GM18511 (cell line): Measurements from ENCODE around the gene TGFBRAP1.

Experiments
- ATAC-seq: cut with Tn5 transposase; IDR thresholded peaks from one replicate; pipeline ENCODE4 v1.9.1; 2021; ENCODE audit warnings: mild to moderate bottlenecking, moderate library complexity; ENCODE audit not compliant: unreplicated experiment

TGFBRAP1 gene

GRCh38 chr2:105317937-105318336, 11.6 kb downstream of the TGFBRAP1 start:
- ATAC-seq, result no peak

- ATAC-seq, result peak; percentile 59
Observed at GRCh38 chr2:105315314-105315713, 14.2 kb downstream of the TGFBRAP1 start.

GRCh38 chr2:105313877-105314276, 15.7 kb downstream of the TGFBRAP1 start:
- peak; percentile 54 for ATAC-seq

GRCh38 chr2:105309147-105309545, 20.4 kb downstream of the TGFBRAP1 start:
- no peak for ATAC-seq

- no peak for ATAC-seq
Observed at GRCh38 chr2:105308382-105309146, 21.0 kb downstream of the TGFBRAP1 start.

- no peak for ATAC-seq
Observed at GRCh38 chr2:105307962-105308361, 21.6 kb downstream of the TGFBRAP1 start.

GRCh38 chr2:105307550-105307949, 22.0 kb downstream of the TGFBRAP1 start:
- no peak for ATAC-seq

- ATAC-seq, result no peak
Observed at GRCh38 chr2:105307146-105307545, 22.4 kb downstream of the TGFBRAP1 start.

- peak; percentile 59 for ATAC-seq
Observed at GRCh38 chr2:105301646-105302045, 27.9 kb downstream of the TGFBRAP1 start.

- no peak for ATAC-seq
Observed at GRCh38 chr2:105299290-105299689, 30.2 kb downstream of the TGFBRAP1 start.

GRCh38 chr2:105298017-105298416, 31.5 kb downstream of the TGFBRAP1 start:
- no peak for ATAC-seq

- ATAC-seq, result no peak
Observed at GRCh38 chr2:105297216-105297615, 32.3 kb downstream of the TGFBRAP1 start.

- ATAC-seq, result no peak
Observed at GRCh38 chr2:105296017-105296611, 33.4 kb downstream of the TGFBRAP1 start.

GRCh38 chr2:105294844-105295481, 34.6 kb downstream of the TGFBRAP1 start:
- peak; percentile 55 for ATAC-seq

- no peak for ATAC-seq
Observed at GRCh38 chr2:105294046-105294445, 35.5 kb downstream of the TGFBRAP1 start.

- ATAC-seq, result no peak
Observed at GRCh38 chr2:105291981-105292380, 37.6 kb downstream of the TGFBRAP1 start.

- no peak for ATAC-seq
Observed at GRCh38 chr2:105290981-105291660, 38.4 kb downstream of the TGFBRAP1 start.

- ATAC-seq, result no peak
Observed at GRCh38 chr2:105288133-105288532, 41.4 kb downstream of the TGFBRAP1 start.

- no peak for ATAC-seq
Observed at GRCh38 chr2:105287692-105288091, 41.8 kb downstream of the TGFBRAP1 start.

- no peak for ATAC-seq
Observed at GRCh38 chr2:105283532-105283931, 46.0 kb downstream of the TGFBRAP1 start.

GRCh38 chr2:105280281-105280680, 49.3 kb downstream of the TGFBRAP1 start:
- no peak for ATAC-seq
